ENCODE results near the gene CPA3. TPM values are rescaled to one million over a fixed set of nuclear protein-coding genes. Genes with fewer than 3 reads are reported as not detected.

The CPA3 gene
- polyA plus RNA-seq, 2 donors, result 0.28 to 2.3 TPM

DNA sequence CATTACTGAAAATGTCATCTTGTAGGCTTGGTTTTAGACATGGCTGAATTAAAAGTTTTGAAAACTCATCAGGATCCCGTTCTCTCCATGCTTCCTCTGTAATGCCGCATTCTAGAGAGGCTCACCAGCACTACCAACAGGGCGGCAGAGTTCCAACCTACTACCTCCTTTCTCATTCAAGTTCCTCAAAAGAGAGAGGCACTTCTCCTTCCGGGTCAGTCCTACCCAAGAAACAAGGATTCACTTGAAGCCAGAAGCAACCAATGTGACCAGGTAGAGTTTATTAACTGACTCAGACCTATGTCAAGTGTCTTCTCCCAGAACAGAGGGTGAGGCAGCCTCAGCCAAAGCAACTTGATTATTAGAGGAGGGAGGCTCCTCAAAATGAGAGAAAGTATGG, 66.5 kb downstream of the CPA3 start:
- no peaks in the 10 kb centered on the region for H3K36me3 ChIP-seq (ENCODE audit: control insufficient read depth in 2 of 2, insufficient read depth in 2 of 2, low read length in 1 of 2)
- no peaks in the 10 kb centered on the region for H3K9me3 ChIP-seq (ENCODE audit: control insufficient read depth in 2 of 2, insufficient read depth in 1 of 2, low read depth in 1 of 2, low read length in 1 of 2)
- 90 to 93% methylated on average over 4 of the region's 4 CpGs for WGBS, 2 donors
- H3K27ac ChIP-seq (ENCODE audit: low read depth in 2 of 2, low read length in 1 of 2), result no peak overlapping the region
- H3K4me1 ChIP-seq (ENCODE audit: control insufficient read depth in 2 of 2, insufficient read depth in 2 of 2, low read length in 1 of 2), result no peaks in the 10 kb centered on the region
- H3K27me3 ChIP-seq (ENCODE audit: control insufficient read depth in 1 of 2, insufficient read depth in 2 of 2, low read length in 2 of 2), result no peaks in the 10 kb centered on the region
- H3K4me3 ChIP-seq (ENCODE audit: low read depth in 1 of 2, low read length in 2 of 2), result no peak overlapping the region

DNA sequence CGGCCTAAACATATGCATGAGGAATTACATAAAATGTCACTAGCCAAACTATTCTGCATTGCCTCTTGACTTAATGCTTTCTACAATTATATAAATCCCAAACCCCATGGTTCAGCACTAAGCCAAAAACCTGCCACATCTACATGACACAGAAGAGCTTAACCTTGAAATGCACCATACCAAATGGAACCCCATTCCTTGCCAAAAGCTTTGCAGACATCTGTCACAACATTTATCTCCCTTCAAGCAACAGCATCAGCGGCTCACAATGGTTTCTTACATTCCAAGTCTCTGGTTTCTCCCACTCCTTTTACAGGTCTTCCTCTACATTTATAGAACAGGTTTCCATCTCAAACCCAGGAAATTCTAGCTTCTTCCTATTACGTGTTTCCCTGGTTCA, 67.9 kb downstream of the CPA3 start:
- no peaks in the 10 kb centered on the region for H3K27me3 ChIP-seq (ENCODE audit: control insufficient read depth in 1 of 2, insufficient read depth in 2 of 2, low read length in 2 of 2)
- H3K36me3 ChIP-seq (ENCODE audit: control insufficient read depth in 2 of 2, insufficient read depth in 2 of 2, low read length in 1 of 2), result no peaks in the 10 kb centered on the region
- H3K4me3 ChIP-seq (ENCODE audit: low read depth in 1 of 2, low read length in 2 of 2), result no peak overlapping the region
- no peak overlapping the region for H3K27ac ChIP-seq (ENCODE audit: low read depth in 2 of 2, low read length in 1 of 2)
- no peaks in the 10 kb centered on the region for H3K4me1 ChIP-seq (ENCODE audit: control insufficient read depth in 2 of 2, insufficient read depth in 2 of 2, low read length in 1 of 2)
- WGBS, 2 donors, result 64 to 80% methylated on average over 3 of the region's 3 CpGs
- no peaks in the 10 kb centered on the region for H3K9me3 ChIP-seq (ENCODE audit: control insufficient read depth in 2 of 2, insufficient read depth in 1 of 2, low read depth in 1 of 2, low read length in 1 of 2)

GRCh38 chr3:148937467-148938255, 72.6 kb downstream of the CPA3 start:
- no peaks in the 10 kb centered on the region for H3K9me3 ChIP-seq (ENCODE audit: control insufficient read depth in 2 of 2, insufficient read depth in 1 of 2, low read depth in 1 of 2, low read length in 1 of 2)
- H3K4me1 ChIP-seq (ENCODE audit: control insufficient read depth in 2 of 2, insufficient read depth in 2 of 2, low read length in 1 of 2), result no peaks in the 10 kb centered on the region
- no peaks in the 10 kb centered on the region for H3K36me3 ChIP-seq (ENCODE audit: control insufficient read depth in 2 of 2, insufficient read depth in 2 of 2, low read length in 1 of 2)
- no peaks in the 10 kb centered on the region for H3K27me3 ChIP-seq (ENCODE audit: control insufficient read depth in 1 of 2, insufficient read depth in 2 of 2, low read length in 2 of 2)
- H3K27ac ChIP-seq (ENCODE audit: low read depth in 2 of 2, low read length in 1 of 2), result no peak overlapping the region
- 80 to 83% methylated on average over 10 of the region's 10 CpGs for WGBS, 2 donors
- no peak overlapping the region for H3K4me3 ChIP-seq (ENCODE audit: low read depth in 1 of 2, low read length in 2 of 2)

GRCh38 chr3:148938306-148938705, 73.2 kb downstream of the CPA3 start:
- Histone ChIP-seq H3K9me3 (ENCODE audit: control insufficient read depth in 2 of 2, insufficient read depth in 1 of 2, low read depth in 1 of 2, low read length in 1 of 2) (no peaks in the 10 kb centered on the region), H3K27me3 (ENCODE audit: control insufficient read depth in 1 of 2, insufficient read depth in 2 of 2, low read length in 2 of 2) (no peaks in the 10 kb centered on the region), H3K36me3 (ENCODE audit: control insufficient read depth in 2 of 2, insufficient read depth in 2 of 2, low read length in 1 of 2) (no peaks in the 10 kb centered on the region), H3K4me1 (ENCODE audit: control insufficient read depth in 2 of 2, insufficient read depth in 2 of 2, low read length in 1 of 2) (no peaks in the 10 kb centered on the region), H3K4me3 (ENCODE audit: low read depth in 1 of 2, low read length in 2 of 2) (no peak overlapping the region), H3K27ac (ENCODE audit: low read depth in 2 of 2, low read length in 1 of 2) (no peak overlapping the region)
- 63 to 81% methylated on average over 2 of the region's 2 CpGs for WGBS, 2 donors

DNA sequence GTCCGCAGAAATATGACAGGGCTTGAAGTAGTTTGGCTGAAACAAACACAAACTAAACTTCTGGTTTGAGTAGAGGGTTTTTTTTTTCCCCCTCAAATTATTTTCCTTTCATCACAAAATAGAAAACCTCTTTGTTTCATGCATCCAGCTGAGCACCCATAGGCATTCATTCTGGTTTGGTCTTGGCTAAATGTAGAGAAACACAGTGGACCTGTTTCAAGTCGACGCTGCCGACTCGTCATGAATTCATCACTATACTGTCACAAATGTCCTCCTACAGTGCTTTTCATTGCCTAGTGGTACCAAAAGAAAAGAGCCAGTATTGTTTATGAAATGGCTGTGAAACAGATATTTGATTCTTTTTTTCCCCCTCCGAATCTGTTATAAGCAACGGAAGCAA, 73.8 kb downstream of the CPA3 start:
- no peaks in the 10 kb centered on the region for H3K9me3 ChIP-seq (ENCODE audit: control insufficient read depth in 2 of 2, insufficient read depth in 1 of 2, low read depth in 1 of 2, low read length in 1 of 2)
- no peak overlapping the region for H3K4me3 ChIP-seq (ENCODE audit: low read depth in 1 of 2, low read length in 2 of 2)
- 76 to 79% methylated on average over 7 of the region's 7 CpGs for WGBS, 2 donors
- no peak overlapping the region for H3K27ac ChIP-seq (ENCODE audit: low read depth in 2 of 2, low read length in 1 of 2)
- H3K4me1 ChIP-seq (ENCODE audit: control insufficient read depth in 2 of 2, insufficient read depth in 2 of 2, low read length in 1 of 2), result no peaks in the 10 kb centered on the region
- no peaks in the 10 kb centered on the region for H3K36me3 ChIP-seq (ENCODE audit: control insufficient read depth in 2 of 2, insufficient read depth in 2 of 2, low read length in 1 of 2)
- no peaks in the 10 kb centered on the region for H3K27me3 ChIP-seq (ENCODE audit: control insufficient read depth in 1 of 2, insufficient read depth in 2 of 2, low read length in 2 of 2)

DNA sequence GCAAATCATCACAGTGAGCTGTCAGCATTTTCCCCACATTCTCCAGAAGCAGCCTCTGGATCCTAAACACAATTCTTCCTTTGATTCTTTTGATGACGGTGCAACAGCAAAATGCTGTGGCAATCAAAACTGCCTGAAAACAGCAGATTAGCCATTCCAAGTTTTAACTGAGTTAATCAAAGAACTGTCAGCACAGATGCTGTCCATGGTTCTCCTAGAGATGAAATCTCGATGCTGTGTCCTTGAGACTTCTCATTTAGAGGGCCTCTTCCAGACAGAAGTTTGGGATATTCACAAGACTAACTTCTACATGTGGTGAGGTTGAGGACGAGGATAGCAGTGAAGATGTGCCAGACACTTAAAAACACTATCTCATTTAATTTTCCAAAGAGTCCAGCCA, 75.9 kb downstream of the CPA3 start:
- Histone ChIP-seq H3K4me1 (ENCODE audit: control insufficient read depth in 2 of 2, insufficient read depth in 2 of 2, low read length in 1 of 2) (no peaks in the 10 kb centered on the region), H3K27me3 (ENCODE audit: control insufficient read depth in 1 of 2, insufficient read depth in 2 of 2, low read length in 2 of 2) (no peaks in the 10 kb centered on the region), H3K4me3 (ENCODE audit: low read depth in 1 of 2, low read length in 2 of 2) (no peak overlapping the region), H3K36me3 (ENCODE audit: control insufficient read depth in 2 of 2, insufficient read depth in 2 of 2, low read length in 1 of 2) (no peaks in the 10 kb centered on the region), H3K27ac (ENCODE audit: low read depth in 2 of 2, low read length in 1 of 2) (no peak overlapping the region), H3K9me3 (ENCODE audit: control insufficient read depth in 2 of 2, insufficient read depth in 1 of 2, low read depth in 1 of 2, low read length in 1 of 2) (no peaks in the 10 kb centered on the region)
- 70 to 73% methylated on average over 3 of the region's 3 CpGs for WGBS, 2 donors

DNA sequence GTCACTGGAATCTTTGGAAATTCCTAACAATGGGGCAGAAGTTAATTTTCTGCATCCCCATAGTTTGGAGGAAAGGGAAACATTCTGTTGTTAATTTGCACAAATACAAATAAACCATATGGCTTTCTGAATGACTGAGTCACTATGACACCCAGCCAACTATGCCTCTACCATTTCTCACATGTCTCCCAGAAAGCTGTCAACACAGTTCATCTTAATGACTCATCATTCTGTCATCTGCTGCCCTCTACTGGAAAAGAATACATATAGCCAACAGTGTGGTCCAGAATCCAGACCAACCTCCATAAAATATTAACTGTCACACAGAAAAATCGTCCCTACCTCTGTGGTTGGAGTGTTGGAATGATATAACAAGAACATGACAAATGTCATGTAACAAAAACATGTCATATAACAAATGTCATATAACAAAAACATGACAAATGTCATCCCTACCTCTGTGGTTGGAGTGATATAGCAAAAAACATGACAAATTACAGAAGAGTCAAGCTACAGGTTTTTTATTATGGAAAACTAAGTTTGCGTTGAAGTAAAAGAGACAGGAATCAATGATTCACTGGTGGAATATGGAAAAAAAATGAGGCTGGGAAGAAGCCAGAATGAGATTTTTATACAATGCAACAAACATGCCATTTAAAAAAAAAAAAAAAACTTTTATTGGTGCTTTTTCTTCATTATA, 78.6 kb downstream of the CPA3 start:
- WGBS, 2 donors, result 23 to 31% methylated on average over 2 of the region's 2 CpGs
- Histone ChIP-seq H3K36me3 (ENCODE audit: control insufficient read depth in 2 of 2, insufficient read depth in 2 of 2, low read length in 1 of 2) (no peaks in the 10 kb centered on the region), H3K27ac (ENCODE audit: low read depth in 2 of 2, low read length in 1 of 2) (no peak overlapping the region), H3K4me1 (ENCODE audit: control insufficient read depth in 2 of 2, insufficient read depth in 2 of 2, low read length in 1 of 2) (no peaks in the 10 kb centered on the region), H3K4me3 (ENCODE audit: low read depth in 1 of 2, low read length in 2 of 2) (no peak overlapping the region), H3K27me3 (ENCODE audit: control insufficient read depth in 1 of 2, insufficient read depth in 2 of 2, low read length in 2 of 2) (no peaks in the 10 kb centered on the region), H3K9me3 (ENCODE audit: control insufficient read depth in 2 of 2, insufficient read depth in 1 of 2, low read depth in 1 of 2, low read length in 1 of 2) (no peaks in the 10 kb centered on the region)

- Histone ChIP-seq H3K4me1 (ENCODE audit: control insufficient read depth in 2 of 2, insufficient read depth in 2 of 2, low read length in 1 of 2) (no peaks in the 10 kb centered on the region), H3K9me3 (ENCODE audit: control insufficient read depth in 2 of 2, insufficient read depth in 1 of 2, low read depth in 1 of 2, low read length in 1 of 2) (no peaks in the 10 kb centered on the region), H3K27ac (ENCODE audit: low read depth in 2 of 2, low read length in 1 of 2) (no peak overlapping the region), H3K27me3 (ENCODE audit: control insufficient read depth in 1 of 2, insufficient read depth in 2 of 2, low read length in 2 of 2) (no peaks in the 10 kb centered on the region), H3K4me3 (ENCODE audit: low read depth in 1 of 2, low read length in 2 of 2) (no peak overlapping the region), H3K36me3 (ENCODE audit: control insufficient read depth in 2 of 2, insufficient read depth in 2 of 2, low read length in 1 of 2) (no peaks in the 10 kb centered on the region)
- WGBS, 2 donors, result 87 to 89% methylated on average over 2 of the region's 2 CpGs
Observed at GRCh38 chr3:148945116-148945515, 80.0 kb downstream of the CPA3 start.

All from esophagus (tissue), 2 donors.